Stimulated activated CD8-positive, alpha-beta memory T cell treated with anti-CD3 and anti-CD28 coated beads, Interleukin-2, amount 100 ng/mL, for 1 hour (primary cell): Measurements from ENCODE around the gene PAPPA.

Experiments used
- DNase-seq, 2 donors: peaks; one replicate each; pipeline ENCODE4 v3.0.0-alpha.2; 2020; ENCODE audit warnings: low read depth in 2 of 2

The PAPPA gene

GRCh38 chr9:116181853-116182610 is 28.4 kb downstream of the PAPPA start:
- no peak for DNase-seq

GRCh38 chr9:116182876-116183275 is 29.3 kb downstream of the PAPPA start:
- DNase-seq, result no peak

GRCh38 chr9:116187570-116188170 is 34.1 kb downstream of the PAPPA start:
- no peak for DNase-seq

- no peak for DNase-seq
Observed at GRCh38 chr9:116189683-116190082, 36.1 kb downstream of the PAPPA start.

- DNase-seq, result no peak
Observed at GRCh38 chr9:116190637-116191396, 37.2 kb downstream of the PAPPA start.

GRCh38 chr9:116191576-116192415 is 38.2 kb downstream of the PAPPA start:
- DNase-seq, result no peak

DNA sequence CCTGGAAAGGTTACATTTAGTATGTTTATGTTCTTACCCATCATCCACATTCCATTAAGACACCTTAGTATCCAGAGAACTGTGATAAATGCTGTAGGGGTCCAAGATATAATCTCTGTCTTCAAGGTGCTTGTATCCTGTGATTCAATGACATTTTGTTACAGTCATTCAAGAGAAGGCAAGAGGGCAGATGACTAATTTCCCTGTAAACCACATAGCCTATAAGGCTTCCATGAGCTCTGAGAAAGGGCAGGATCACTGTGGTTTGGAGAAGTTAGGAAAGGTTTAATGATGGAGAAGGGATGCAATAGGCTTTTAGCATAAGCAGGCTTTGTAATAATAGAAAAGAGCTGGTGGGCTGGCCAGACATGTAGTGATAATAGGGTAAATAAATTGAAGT is 40.0 kb downstream of the PAPPA start:
- DNase-seq, result no peak

DNA sequence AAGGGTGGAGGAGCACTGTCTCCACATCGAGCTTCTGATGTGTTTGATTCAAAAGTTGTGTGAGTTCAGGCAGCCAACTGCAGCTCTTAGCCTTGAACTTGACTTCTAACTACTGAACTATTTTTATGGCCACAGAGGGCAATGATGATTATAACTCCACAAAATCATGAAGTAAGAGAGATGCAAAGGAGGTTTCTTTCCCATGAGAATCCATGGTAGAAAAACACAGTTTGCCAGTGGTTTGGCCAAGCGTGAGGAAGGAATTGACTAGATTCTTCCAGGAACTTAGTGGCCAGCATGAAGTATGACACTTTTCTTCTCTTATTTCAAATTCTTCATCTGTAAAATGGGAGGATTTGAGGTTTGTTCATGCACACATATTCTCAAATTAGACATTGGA is 43.2 kb downstream of the PAPPA start:
- DNase-seq, result no peak

GRCh38 chr9:116198344-116198743 is 44.8 kb downstream of the PAPPA start:
- DNase-seq, result no peak

- no peak for DNase-seq
Observed at GRCh38 chr9:116202219-116202912, 48.8 kb downstream of the PAPPA start.

- no peak for DNase-seq
Observed at GRCh38 chr9:116204252-116204882, 50.8 kb downstream of the PAPPA start.

DNA sequence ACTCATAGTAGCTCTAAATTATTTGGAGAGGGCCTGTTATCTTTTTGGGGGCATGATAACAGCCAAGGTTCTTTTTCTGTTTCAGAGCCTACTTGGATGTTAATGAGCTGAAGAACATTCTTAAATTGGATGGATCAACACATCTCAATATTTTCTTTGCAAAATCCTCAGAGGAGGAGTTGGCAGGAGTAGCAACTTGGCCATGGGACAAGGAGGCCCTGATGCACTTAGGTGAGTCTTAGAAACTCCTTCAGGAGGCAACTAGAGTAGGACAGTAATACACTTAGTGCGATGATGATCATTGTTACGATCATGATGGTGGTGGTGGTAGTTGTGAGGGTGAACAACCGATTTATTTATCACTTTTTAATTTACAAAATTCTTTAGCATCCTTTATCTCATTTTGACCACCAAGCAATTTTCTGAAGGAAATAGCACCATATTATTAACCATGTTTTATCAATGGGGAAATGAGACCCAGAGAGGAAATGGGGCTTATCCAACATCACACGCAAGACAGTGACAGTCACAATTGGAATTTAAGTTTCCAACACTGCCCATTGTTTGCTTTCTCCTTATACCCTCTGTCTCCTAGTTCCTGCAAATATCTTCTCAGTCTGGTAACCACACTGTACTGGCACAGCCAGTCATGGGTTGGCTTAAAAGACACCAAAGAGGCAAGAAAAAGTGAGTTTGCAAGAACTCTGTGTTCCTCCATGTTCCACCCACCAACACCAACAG is 54.0 kb downstream of the PAPPA start:
- no peak for DNase-seq

DNA sequence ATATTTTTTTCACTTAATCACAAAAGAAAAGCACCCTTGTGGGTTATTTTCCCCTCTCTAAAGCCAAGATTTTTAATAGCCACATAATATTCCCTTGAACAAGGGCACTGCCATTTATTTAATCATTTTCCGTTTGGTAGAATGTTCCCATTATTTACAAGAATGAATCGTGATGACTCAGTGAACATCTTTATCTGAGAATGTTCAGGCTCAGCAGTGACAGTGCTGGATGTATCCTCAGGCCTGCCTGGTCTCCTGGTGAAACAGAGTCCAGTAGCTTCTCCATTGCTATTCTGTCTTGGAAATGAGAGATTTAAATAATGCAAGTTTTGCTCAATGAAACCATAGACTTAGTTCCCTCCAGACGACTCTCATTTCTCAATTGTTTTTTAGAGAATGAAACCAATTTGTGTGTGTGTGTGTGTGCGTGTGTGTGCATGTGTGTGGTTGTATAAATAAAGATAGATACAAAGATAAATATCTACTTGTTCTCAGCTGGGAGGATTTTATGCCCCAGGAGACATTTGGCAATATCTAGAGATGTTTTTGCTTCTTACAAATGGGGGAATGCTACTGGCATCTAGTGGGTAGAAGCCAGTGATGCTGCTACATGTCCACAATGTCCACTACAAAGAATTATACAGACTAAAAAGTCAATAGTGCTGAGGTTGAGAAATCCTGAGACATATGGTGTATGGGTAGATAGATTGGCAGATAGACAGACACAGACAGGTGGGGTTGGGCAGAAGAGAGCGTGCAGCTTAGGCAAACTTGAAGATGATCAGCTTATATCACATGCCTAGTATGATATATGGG is 55.0 kb downstream of the PAPPA start:
- DNase-seq, result no peak

DNA sequence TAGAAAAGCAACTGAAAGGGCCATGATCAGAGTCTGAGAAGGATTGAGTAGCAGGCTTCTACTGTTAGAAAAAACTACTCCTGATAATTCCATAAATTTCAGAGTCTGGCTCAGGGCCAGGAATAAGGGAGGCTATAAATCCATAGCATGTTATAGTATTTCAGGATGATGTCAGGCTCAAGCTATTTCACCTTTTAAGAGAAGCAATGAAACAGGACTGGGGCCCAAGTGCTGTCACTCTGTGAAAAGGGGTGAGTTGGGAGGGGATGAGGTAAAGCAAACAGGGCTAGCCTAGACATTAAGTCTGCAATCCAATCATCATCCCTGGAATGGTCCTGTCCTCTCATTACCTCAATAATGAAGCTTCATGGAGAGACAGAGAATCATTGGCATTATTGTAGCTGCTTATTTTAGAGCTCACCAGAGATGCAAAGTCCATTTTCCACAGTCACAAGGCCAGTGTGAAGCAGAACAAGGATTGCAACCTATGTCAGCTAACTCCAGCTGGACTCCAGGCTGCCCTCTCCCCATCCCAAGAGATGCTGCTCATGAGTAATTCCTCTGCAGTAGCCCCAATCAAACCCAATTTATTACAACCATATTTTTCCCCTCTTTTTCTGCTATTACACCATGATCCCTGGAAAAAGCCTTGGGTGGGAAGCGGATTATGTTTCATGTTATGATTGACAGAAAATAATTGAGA is 56.0 kb downstream of the PAPPA start:
- no peak for DNase-seq

DNA sequence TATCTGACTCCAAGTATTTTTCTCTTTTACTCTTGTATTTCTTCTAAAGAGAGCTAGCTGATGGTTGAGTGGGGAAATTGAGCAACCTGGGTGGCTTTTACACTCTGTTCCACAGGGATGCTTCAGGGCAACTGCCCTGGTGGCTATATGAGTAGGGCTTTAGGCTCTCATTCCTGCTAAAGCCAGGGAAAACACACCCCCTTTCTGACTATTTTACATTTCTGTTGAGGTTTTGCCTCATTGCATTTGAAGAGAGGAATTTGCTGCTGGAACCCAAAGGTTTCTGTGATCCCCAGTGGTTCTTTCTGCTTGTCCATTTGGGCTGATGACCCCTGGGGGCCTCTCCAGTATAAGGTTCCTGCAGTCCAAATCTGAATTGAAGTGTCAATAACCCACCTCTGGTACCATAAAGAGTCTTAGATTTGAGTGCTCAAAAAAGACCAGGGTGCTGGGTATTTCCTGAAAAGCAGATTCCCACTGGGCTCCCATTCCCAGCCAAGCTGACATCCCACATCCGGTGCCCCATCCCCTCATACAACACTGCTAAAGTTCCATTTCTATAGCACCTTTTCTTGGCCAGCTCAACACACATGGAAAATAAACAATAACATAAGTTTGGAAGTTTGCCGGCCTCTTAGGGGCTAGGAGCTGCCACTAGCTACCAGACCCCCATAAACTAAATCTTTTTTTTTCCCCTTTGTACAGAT is 59.5 kb downstream of the PAPPA start:
- no peak for DNase-seq

DNA sequence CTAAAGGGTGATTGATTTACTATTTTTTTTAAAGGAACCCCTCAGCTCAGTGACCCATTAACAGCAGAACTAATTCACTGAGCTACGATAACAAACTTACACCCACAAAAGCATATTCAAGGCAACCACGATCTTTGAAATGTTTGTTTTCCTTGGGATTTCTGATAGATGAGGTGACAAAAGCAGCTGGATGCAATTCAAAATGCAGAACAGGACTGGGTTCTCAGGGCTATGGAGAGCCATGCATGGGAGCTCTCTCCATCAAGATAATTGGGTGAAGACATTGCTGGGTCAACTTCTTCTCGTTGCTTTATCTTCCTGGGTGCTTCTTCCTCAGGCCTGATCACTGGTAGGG is 60.1 kb downstream of the PAPPA start:
- DNase-seq, result no peak

GRCh38 chr9:116218399-116218798 is 64.8 kb downstream of the PAPPA start:
- no peak for DNase-seq

- DNase-seq, result no peak
Observed at GRCh38 chr9:116219686-116220085, 66.1 kb downstream of the PAPPA start.
